GM10847 (cell line): ENCODE data around the gene CENPU.

Experiments used
- POLR2A ChIP-seq: IDR thresholded peaks from 2 replicates; pipeline ENCODE4 v1.6.1; 2011; ENCODE audit not compliant: insufficient read length; ENCODE audit errors: extremely low read depth

Gene CENPU

DNA sequence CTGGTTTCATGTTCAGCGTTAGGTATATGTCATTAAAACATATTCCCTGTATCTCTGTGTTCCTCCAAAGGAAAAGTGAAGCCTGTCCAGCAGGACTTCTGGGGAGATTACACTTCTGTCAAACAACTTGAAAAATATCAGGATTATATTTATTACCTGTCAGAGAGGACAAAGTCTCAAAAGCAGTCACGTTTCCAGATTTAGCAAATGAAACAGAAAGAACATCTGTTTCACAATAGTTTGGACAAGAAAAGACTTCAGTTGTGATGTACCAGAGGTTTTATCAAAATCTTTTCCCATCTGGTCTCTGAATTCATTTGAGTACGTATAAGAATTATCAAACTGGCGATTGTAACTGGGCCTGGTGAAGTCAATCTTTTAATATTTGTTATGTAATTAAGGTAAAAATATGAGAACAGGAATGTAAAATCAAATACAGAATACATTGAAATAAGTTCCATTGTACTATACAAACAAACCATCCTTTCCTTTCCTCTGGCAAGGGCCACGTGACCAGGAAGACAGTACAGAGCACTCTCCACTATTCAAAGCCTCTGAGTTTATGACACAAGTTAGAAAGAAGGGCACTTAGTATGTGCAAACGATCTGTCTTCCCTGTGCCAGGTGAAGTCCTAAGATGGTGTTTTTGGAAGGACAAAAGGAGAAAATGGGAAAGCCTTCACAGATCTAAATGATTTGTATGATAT, 87.8 kb downstream of the CENPU start:
- no peak for TF ChIP-seq POLR2A

DNA sequence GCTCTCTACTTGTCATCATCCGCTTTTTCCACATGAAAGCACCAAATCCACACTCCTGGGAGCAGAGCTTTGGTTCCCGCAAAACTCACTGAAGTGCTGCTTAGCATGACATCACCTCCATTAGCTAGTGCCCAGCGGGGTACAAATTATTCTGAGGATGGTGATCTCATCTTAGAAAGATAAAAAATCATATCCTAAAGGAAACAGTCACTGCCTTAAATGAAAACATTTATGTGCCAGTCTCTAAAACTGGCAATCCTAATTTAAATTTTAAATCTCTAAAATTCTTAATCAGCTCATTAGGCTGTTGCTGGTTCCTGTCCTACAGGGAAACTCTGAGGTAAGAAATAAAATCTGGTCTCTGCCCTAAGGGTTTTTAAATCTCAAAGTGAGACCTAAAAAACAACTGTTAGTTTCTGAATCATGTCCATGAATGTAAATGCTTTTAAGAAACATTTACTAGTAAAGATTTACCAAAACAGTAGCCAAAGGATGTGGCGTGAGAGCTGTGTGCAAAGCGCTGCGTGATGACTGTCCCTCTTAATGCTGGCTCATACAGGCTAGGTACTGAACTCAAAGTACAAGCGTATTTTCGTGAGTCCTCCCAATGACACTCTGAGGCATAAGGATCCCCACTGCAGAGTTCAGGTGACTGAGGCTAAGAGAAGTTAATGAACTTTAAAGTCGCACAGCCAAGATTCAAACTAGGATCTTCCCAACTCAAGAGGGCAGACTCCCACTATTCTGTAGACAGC, 89.2 kb downstream of the CENPU start:
- no peak for TF ChIP-seq POLR2A
